Subcutaneous abdominal adipose tissue (tissue), 5 donors: ENCODE results near the gene NOVA1.

Source experiments
- H3K27ac ChIP-seq: one replicate; pipeline ENCODE4 v1.7.0; 2013; ENCODE audit warnings: low read depth, mild to moderate bottlenecking, inconsistent platforms, low read length, moderate library complexity
- H3K27me3 ChIP-seq, 5 donors: one replicate each; pipeline ENCODE4 v1.7.0; 2013; ENCODE audit warnings: low read length in 5 of 5, inconsistent platforms in 1 of 5; ENCODE audit not compliant: control insufficient read depth in 5 of 5, insufficient read depth in 4 of 5
- H3K36me3 ChIP-seq, 5 donors: one replicate each; pipeline ENCODE4 v1.7.0; 2013; ENCODE audit warnings: low read length in 5 of 5; ENCODE audit not compliant: control insufficient read depth in 5 of 5, insufficient read depth in 5 of 5
- H3K4me1 ChIP-seq, 5 donors: one replicate each; pipeline ENCODE4 v1.7.0; 2013; ENCODE audit warnings: low read length in 5 of 5, mild to moderate bottlenecking in 3 of 5, moderate library complexity in 1 of 5; ENCODE audit not compliant: control insufficient read depth in 5 of 5, insufficient read depth in 5 of 5
- H3K4me3 ChIP-seq, 5 donors: one replicate each; pipeline ENCODE4 v1.7.0; 2013; ENCODE audit warnings: low read length in 5 of 5, low read depth in 1 of 5
- H3K9ac ChIP-seq, 5 donors: one replicate each; pipeline ENCODE4 v1.7.0; 2013; ENCODE audit warnings: low read length in 5 of 5, mild to moderate bottlenecking in 4 of 5, moderate library complexity in 3 of 5
- H3K9me3 ChIP-seq, 5 donors: one replicate each; pipeline ENCODE4 v1.7.0; 2013; ENCODE audit warnings: low read length in 5 of 5; ENCODE audit not compliant: control insufficient read depth in 5 of 5
- donor health status: healthy.
- donor health status: healthy.
- donor health status: healthy.
- donor health status: healthy.
- donor health status: healthy.

NOVA1 gene

GRCh38 chr14:26415618-26416123 lies 182.2 kb downstream of the NOVA1 start:
- Histone ChIP-seq H3K27me3 (no peaks in the 10 kb centered on the region), H3K27ac (no peak overlapping the region), H3K4me1 (peaks cover 0 to 14% (median 9%) of the 10 kb centered on the region in 5 donors), H3K9me3 (no peaks in the 10 kb centered on the region), H3K4me3 (peak overlapping the region in 2 of 5 donors; percentile 23 to 39), H3K36me3 (no peaks in the 10 kb centered on the region), H3K9ac (no peak overlapping the region)

DNA sequence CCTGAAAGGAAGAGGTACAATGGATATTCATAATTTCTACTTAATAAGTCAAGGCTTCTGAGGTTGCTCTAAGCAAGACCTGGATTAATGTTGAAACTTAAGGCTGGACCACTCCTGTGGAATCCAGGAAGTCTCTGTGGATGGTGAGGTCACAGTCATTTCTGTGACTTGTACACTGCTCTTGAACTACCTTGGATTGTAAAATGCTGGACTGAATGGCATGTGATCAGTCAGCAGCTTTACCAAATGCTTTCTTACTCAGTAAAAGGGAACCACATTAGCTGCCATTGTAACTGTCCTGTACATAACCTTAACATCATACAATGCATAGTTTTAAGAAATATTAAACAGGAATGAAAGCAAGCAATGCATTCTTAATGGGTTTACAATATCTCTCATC lies 182.9 kb downstream of the NOVA1 start:
- no peak overlapping the region for H3K27ac ChIP-seq
- no peak overlapping the region for H3K9ac ChIP-seq

DNA sequence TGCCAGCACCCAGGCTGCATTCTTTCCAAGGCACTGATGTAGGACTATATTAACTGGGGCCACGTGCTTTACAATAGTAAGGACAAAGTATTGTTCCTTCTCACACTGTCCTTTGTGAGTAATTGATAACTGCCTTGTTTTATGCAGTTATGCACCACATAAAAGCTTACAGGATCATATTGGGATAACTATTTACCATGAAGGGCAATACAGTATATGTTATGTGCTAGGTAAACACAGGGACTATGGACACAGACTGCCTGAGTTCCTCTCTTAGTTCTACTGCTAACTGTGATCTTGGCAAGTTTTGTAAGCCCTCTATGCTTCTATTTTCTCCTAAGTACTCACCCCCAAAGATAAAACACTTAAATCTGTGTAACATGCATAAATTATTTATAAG lies 183.7 kb downstream of the NOVA1 start:
- Histone ChIP-seq H3K27ac (no peak overlapping the region), H3K9me3 (no peaks in the 10 kb centered on the region), H3K36me3 (no peaks in the 10 kb centered on the region), H3K4me1 (peaks cover 0 to 14% (median 9%) of the 10 kb centered on the region in 5 donors), H3K4me3 (no peak overlapping the region), H3K27me3 (no peaks in the 10 kb centered on the region), H3K9ac (no peak overlapping the region)

More for the DNA sequence above, 182.9 kb downstream of the NOVA1 start:
- H3K36me3 ChIP-seq: no peaks in the 10 kb centered on the region
- no peak overlapping the region for H3K4me3 ChIP-seq
- no peaks in the 10 kb centered on the region for H3K9me3 ChIP-seq
- peaks cover 0 to 14% (median 9%) of the 10 kb centered on the region in 5 donors for H3K4me1 ChIP-seq
- H3K27me3 ChIP-seq: no peaks in the 10 kb centered on the region

GRCh38 chr14:26412421-26412820 lies 185.4 kb downstream of the NOVA1 start:
- H3K27me3 ChIP-seq: no peaks in the 10 kb centered on the region
- no peak overlapping the region for H3K4me3 ChIP-seq
- H3K9ac ChIP-seq: no peak overlapping the region

GRCh38 chr14:26410189-26410685 lies 187.6 kb downstream of the NOVA1 start:
- no peak overlapping the region for H3K27ac ChIP-seq
- H3K9me3 ChIP-seq: no peaks in the 10 kb centered on the region
- H3K9ac ChIP-seq: no peak overlapping the region
- H3K36me3 ChIP-seq: no peaks in the 10 kb centered on the region
- no peaks in the 10 kb centered on the region for H3K27me3 ChIP-seq
- H3K4me1 ChIP-seq: peaks cover 0 to 4% (median 0%) of the 10 kb centered on the region in 5 donors
- no peak overlapping the region for H3K4me3 ChIP-seq

More at GRCh38 chr14:26412421-26412820, 185.4 kb downstream of the NOVA1 start:
- Histone ChIP-seq H3K4me1 (peaks cover 0 to 14% (median 9%) of the 10 kb centered on the region in 5 donors), H3K27ac (no peak overlapping the region), H3K36me3 (no peaks in the 10 kb centered on the region), H3K9me3 (no peaks in the 10 kb centered on the region)

DNA sequence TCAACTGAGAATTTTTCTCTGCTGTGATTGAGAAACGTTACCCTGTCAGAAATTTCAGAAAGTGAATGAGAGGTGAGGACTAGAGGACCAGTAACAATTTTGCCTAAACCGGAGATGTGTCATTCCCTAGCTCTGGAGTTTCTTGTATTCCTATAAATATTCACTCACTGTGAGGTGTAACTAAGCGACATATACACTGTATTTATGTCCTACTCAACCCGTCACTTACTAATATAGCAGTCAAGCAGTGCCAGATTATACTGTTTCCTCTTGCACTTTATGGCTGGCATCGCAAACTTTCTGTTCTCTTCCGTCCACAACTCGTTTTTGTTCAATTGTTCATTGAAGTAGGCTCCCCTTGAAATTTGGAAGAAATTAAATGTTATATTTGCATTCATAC lies 192.9 kb downstream of the NOVA1 start:
- H3K9ac ChIP-seq: no peak overlapping the region
- H3K4me1 ChIP-seq: peaks cover 0 to 12% (median 2%) of the 10 kb centered on the region in 5 donors
- H3K36me3 ChIP-seq: no peaks in the 10 kb centered on the region
- no peaks in the 10 kb centered on the region for H3K27me3 ChIP-seq
- no peak overlapping the region for H3K4me3 ChIP-seq
- no peaks in the 10 kb centered on the region for H3K9me3 ChIP-seq
- no peak overlapping the region for H3K27ac ChIP-seq

GRCh38 chr14:26403760-26404159 lies 194.1 kb downstream of the NOVA1 start:
- H3K4me3 ChIP-seq: no peak overlapping the region
- no peak overlapping the region for H3K9ac ChIP-seq
- peaks cover 0 to 16% (median 2%) of the 10 kb centered on the region in 5 donors for H3K4me1 ChIP-seq
- H3K9me3 ChIP-seq: no peaks in the 10 kb centered on the region
- no peak overlapping the region for H3K27ac ChIP-seq
- no peaks in the 10 kb centered on the region for H3K36me3 ChIP-seq
- H3K27me3 ChIP-seq: no peaks in the 10 kb centered on the region

DNA sequence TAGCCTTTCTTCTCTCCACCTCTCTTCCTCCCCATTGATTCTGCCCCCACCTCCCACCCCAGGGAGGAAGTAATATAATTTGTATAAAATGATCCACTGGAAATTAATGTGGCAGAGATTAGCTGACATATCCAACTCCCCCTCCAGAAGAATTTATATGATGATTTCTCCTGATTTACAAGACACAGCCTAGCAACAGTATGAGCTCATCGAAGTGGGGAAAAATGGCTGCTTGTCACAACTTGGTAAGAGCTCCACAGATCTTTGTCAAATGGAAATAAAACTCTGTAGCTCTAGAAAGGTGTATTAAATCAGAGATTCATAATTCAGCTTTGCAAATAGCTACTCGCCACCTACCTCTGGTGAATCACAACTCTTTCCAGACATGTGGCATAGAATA lies 195.7 kb downstream of the NOVA1 start:
- H3K9ac ChIP-seq: no peak overlapping the region
- H3K36me3 ChIP-seq: no peaks in the 10 kb centered on the region
- H3K9me3 ChIP-seq: no peaks in the 10 kb centered on the region
- H3K27ac ChIP-seq: no peak overlapping the region
- no peak overlapping the region for H3K4me3 ChIP-seq
- H3K27me3 ChIP-seq: no peaks in the 10 kb centered on the region
- H3K4me1 ChIP-seq: peaks cover 0 to 20% (median 2%) of the 10 kb centered on the region in 5 donors

DNA sequence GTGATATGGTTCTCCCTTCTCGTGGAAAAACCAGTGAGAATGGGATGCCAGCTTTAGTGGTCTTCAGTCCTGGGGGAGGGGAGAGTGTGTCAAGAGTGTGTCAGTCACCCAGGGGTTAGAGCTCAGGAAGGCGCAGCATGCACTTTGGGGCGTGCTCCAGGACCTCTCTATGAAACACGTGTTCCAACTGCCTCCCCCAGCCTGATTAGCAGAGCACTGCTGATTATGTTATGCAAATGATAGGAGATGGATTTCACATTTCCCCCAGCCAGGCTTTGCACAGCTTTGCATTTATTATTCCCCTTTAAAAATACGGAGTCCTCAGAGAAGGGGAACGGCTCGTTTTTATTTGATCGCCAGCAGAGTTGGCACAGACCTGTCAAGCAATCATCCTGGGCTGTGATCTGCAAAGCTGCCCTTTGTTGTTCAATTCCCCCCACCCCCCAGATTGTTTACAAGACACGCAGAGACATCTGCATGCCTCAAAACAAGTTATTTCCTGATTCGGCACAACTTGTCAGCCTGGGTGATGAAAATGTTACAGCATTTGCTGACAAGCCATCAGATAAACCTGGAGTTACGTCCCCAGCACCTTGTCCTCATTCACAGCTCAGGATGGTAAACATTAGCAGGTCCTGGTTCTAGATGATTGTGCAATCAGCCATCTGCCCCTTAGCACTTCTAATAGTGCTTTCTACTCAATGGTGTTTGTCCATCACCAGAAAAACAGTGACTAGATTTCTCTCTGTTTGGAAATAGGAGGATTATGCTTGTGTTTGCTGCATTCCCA lies 196.5 kb downstream of the NOVA1 start:
- peaks cover 0 to 20% (median 2%) of the 10 kb centered on the region in 5 donors for H3K4me1 ChIP-seq
- H3K27ac ChIP-seq: no peak overlapping the region
- H3K36me3 ChIP-seq: no peaks in the 10 kb centered on the region
- H3K4me3 ChIP-seq: no peak overlapping the region
- no peaks in the 10 kb centered on the region for H3K27me3 ChIP-seq
- no peaks in the 10 kb centered on the region for H3K9me3 ChIP-seq
- H3K9ac ChIP-seq: no peak overlapping the region

DNA sequence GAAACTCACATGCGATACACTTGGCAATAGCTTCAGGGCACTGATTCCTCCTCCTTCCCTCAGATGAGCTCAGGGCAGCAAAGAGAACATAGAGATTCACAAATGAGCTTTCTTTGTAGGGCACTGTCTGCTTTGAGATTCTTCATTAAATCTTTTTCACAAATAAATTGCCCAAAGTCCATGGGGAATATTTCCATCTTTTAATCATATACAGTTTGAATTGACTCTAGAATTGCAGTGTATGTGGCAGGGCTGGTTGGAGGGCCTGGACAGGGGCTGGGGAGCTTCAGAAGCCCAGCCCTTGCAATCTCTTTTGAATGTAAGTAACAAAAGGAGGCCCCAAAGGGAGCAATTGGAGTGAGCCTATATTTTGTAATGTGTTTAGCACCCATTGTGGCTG lies 197.5 kb downstream of the NOVA1 start:
- Histone ChIP-seq H3K36me3 (no peaks in the 10 kb centered on the region), H3K27ac (no peak overlapping the region), H3K4me3 (no peak overlapping the region), H3K4me1 (peaks cover 0 to 20% (median 2%) of the 10 kb centered on the region in 5 donors), H3K9me3 (no peaks in the 10 kb centered on the region), H3K27me3 (no peaks in the 10 kb centered on the region), H3K9ac (no peak overlapping the region)
